ENCODE measurements around the gene IFT81. TPM values are rescaled to one million over a fixed set of nuclear protein-coding genes. Genes with fewer than 3 reads are reported as not detected.

IFT81 gene
- total and polyA plus RNA-seq, 2 of the 13 experiments (the other 11 are each of a cell fraction or from before 2014, with no cell fraction given) = 4.2 to 13.0 TPM

DNA sequence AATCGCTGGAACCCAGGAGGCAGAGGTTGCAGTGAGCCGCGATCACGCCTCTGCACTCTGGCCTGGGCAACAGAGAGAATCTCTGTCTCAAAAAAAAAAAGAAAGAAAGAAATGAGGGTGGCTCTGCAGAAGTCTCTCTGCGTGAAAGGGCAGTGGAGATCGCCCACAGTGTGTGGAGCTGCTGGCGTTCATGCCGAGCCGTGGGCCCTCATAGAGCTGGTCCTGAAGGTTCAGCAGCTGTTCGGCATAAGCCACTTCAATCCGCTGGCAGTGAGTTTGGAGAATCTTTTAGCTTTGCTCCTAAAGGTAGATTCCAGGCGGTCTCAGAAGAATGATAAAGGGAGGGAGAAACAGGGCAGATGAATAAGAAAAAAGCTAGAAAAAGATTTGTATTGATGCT, 120.2 kb downstream of the IFT81 start:
- TF ChIP-seq SMAD1 (CRISPR knock-in tag; IDR thresholded peaks at IDR 0.05; ENCODE audit: borderline replicate concordance, low read depth) (no peak), GTF3A (CRISPR knock-in tag; conservative IDR thresholded peaks at IDR 0.05) (no peak), CAMTA2 (CRISPR knock-in tag; IDR thresholded peaks at IDR 0.05; ENCODE audit: borderline replicate concordance) (no peak)
- TF ChIP-seq, protein P1, sequence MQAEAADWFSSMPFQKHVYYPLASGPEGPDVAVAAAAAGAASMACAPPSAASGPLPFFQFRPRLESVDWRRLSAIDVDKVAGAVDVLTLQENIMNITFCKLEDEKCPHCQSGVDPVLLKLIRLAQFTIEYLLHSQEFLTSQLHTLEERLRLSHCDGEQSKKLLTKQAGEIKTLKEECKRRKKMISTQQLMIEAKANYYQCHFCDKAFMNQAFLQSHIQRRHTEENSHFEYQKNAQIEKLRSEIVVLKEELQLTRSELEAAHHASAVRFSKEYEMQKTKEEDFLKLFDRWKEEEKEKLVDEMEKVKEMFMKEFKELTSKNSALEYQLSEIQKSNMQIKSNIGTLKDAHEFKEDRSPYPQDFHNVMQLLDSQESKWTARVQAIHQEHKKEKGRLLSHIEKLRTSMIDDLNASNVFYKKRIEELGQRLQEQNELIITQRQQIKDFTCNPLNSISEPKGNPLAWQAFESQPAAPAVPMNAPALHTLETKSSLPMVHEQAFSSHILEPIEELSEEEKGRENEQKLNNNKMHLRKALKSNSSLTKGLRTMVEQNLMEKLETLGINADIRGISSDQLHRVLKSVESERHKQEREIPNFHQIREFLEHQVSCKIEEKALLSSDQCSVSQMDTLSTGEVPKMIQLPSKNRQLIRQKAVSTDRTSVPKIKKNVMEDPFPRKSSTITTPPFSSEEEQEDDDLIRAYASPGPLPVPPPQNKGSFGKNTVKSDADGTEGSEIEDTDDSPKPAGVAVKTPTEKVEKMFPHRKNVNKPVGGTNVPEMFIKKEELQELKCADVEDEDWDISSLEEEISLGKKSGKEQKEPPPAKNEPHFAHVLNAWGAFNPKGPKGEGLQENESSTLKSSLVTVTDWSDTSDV (CRISPR knock-in tag; IDR thresholded peaks at IDR 0.05) = no peak
- no peaks in the 10 kb centered on the region for H3K27me3 ChIP-seq (ENCODE audit: control insufficient read depth in 1 of 2, insufficient read depth in 2 of 2, low read length in 2 of 2)
- BruUV-seq (replicated peaks) = no TSS peak
- in situ Hi-C loops (cut with HindIII; ENCODE audit: extremely low pct_ligation_motif_present, low pct_unique_long_range_greater_than_20kb) (no loop called here), intact Hi-C loops (cut with micrococcal nuclease; ENCODE audit: unreplicated experiment) (no loop called here)
- no peak for DNase-seq (ENCODE audit: low spot score)
- H2AFZ ChIP-seq (ENCODE audit: low read length) = no peak overlapping the region
- peaks cover 44% of the 10 kb centered on the region for H3K4me1 ChIP-seq (ENCODE audit: insufficient read depth, low read length)
- H4K20me1 ChIP-seq (ENCODE audit: insufficient read depth, low read length) = no peaks in the 10 kb centered on the region
- no peak overlapping the region for H3K9ac ChIP-seq (ENCODE audit: insufficient read depth, low read depth, low read length)
- POLR2A ChIA-PET = interaction anchor here (1.5 kb wide), 1 partner anchor 12 kb away, joined by 3 read pairs; no protein-coding TSS in a partner anchor
- H3K4me3 ChIP-seq (replicated peaks in 1 of 3; ENCODE audit: insufficient read depth in 1 of 3, low read depth in 2 of 3, low read length in 3 of 3) = no peak overlapping the region
- no peak for ATAC-seq
- no peaks in the 10 kb centered on the region for H3K79me2 ChIP-seq (ENCODE audit: insufficient read depth, low read length)
- no peak for FAIRE-seq
- no peaks in the 10 kb centered on the region for H3K9me3 ChIP-seq (ENCODE audit: low read length)
- no peak overlapping the region for H3K4me2 ChIP-seq (ENCODE audit: low read depth, low read length)
- H3K27ac ChIP-seq (ENCODE audit: extremely low read length, insufficient read depth, low read length) = no peak overlapping the region
- WGBS (ENCODE audit: low lambda C conversion rate) = 97% methylated on average over 12 of the region's 12 CpGs
- CTCF ChIA-PET (ENCODE audit: low intra/inter-chr PET ratio, low total read pairs) = no interaction called here
- no peaks in the 10 kb centered on the region for H3K36me3 ChIP-seq (replicated peaks in 1 of 2; ENCODE audit: control insufficient read depth in 1 of 2, insufficient read depth in 2 of 2, low read length in 2 of 2)

GRCh38 chr12:110244829-110245228, 120.7 kb downstream of the IFT81 start:
- Histone ChIP-seq H2AFZ (ENCODE audit: low read length) (no peak overlapping the region), H4K20me1 (ENCODE audit: insufficient read depth, low read length) (no peaks in the 10 kb centered on the region), H3K27me3 (ENCODE audit: control insufficient read depth in 1 of 2, insufficient read depth in 2 of 2, low read length in 2 of 2) (no peaks in the 10 kb centered on the region), H3K4me1 (ENCODE audit: insufficient read depth, low read length) (peaks cover 48% of the 10 kb centered on the region), H3K4me3 (replicated peaks in 1 of 3; ENCODE audit: insufficient read depth in 1 of 3, low read depth in 2 of 3, low read length in 3 of 3) (no peak overlapping the region), H3K27ac (ENCODE audit: extremely low read length, insufficient read depth, low read length) (no peak overlapping the region), H3K4me2 (ENCODE audit: low read depth, low read length) (no peak overlapping the region), H3K79me2 (ENCODE audit: insufficient read depth, low read length) (no peaks in the 10 kb centered on the region), H3K9me3 (ENCODE audit: low read length) (no peaks in the 10 kb centered on the region), H3K36me3 (replicated peaks in 1 of 2; ENCODE audit: control insufficient read depth in 1 of 2, insufficient read depth in 2 of 2, low read length in 2 of 2) (no peaks in the 10 kb centered on the region), H3K9ac (ENCODE audit: insufficient read depth, low read depth, low read length) (no peak overlapping the region)
- 88% methylated on average over 8 of the region's 8 CpGs for WGBS (ENCODE audit: low lambda C conversion rate)
- ChIA-PET CTCF (ENCODE audit: low intra/inter-chr PET ratio, low total read pairs) (interaction anchor here (1.2 to 1.3 kb wide), 2 partner anchors 143 to 145 kb away, joined by 6 to 7 read pairs; no protein-coding TSS in a partner anchor), POLR2A (interaction anchor here (1.5 kb wide), 1 partner anchor 12 kb away, joined by 3 read pairs; no protein-coding TSS in a partner anchor)
- no peak for FAIRE-seq
- ATAC-seq = no peak
- no peak for DNase-seq (ENCODE audit: low spot score)
- in situ Hi-C loops (cut with HindIII; ENCODE audit: extremely low pct_ligation_motif_present, low pct_unique_long_range_greater_than_20kb) (no loop called here), intact Hi-C loops (cut with micrococcal nuclease; ENCODE audit: unreplicated experiment) (no loop called here)
- TF ChIP-seq ZNF878 (CRISPR knock-in tag; IDR thresholded peaks at IDR 0.05) (no peak), ZNF230 (CRISPR knock-in tag; IDR thresholded peaks at IDR 0.05) (no peak), ZNF639 (CRISPR knock-in tag; conservative IDR thresholded peaks at IDR 0.05) (no peak), ZNF644 (CRISPR knock-in tag; IDR thresholded peaks at IDR 0.05; ENCODE audit: low read depth) (no peak), ZNF768 (CRISPR knock-in tag; IDR thresholded peaks at IDR 0.05) (peak; percentile 91)
- TF ChIP-seq, protein P2, sequence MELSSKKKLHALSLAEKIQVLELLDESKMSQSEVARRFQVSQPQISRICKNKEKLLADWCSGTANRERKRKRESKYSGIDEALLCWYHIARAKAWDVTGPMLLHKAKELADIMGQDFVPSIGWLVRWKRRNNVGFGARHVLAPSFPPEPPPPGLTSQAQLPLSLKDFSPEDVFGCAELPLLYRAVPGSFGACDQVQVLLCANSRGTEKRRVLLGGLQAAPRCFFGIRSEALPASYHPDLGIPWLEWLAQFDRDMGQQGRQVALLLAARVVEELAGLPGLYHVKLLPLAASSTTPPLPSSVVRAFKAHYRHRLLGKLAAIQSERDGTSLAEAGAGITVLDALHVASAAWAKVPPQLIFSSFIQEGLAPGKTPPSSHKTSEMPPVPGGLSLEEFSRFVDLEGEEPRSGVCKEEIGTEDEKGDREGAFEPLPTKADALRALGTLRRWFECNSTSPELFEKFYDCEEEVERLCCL (CRISPR knock-in tag; IDR thresholded peaks at IDR 0.05; ENCODE audit: borderline replicate concordance) = no peak
- BruUV-seq (replicated peaks) = no TSS peak

Data from HepG2 (cell line).